Measurements from ENCODE around the gene MXRA7.

DNA sequence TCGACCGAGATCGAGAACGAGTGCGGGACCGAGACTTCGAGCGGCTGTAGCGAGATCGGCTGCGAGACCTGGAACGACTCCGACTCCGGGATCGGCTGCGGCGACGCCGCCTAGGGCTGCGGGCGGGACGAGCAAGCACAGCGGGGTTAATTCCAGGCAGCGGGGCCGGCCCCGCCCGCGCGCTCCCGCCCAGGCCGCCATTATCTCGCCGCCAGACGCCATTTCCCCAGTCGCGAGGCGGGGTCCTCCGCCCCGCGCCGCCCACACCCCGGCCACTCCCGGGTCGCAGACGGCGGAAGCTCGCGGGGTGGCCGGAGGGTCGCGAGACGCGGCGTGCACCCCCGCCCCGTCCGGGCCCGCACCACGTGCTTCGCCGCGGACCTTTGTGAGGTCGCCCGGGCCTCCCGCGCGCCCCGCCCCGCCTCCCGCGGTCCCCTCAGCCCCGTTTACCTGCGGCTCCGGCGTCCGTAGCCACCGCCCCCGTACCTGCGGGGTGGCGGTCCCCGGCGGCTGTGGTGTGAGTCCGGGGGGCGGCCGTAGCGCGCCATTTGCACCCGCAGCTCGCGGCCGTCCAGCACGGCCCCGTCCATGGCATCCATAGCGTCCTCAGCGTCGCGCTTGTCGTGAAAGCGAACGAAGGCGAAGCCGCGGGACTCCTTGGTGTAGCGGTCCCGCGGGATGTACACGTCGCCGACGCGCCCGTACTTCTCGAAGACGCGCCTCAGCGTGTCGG is 25.8 kb upstream of the MXRA7 start:
- TF ChIP-seq, protein P1, sequence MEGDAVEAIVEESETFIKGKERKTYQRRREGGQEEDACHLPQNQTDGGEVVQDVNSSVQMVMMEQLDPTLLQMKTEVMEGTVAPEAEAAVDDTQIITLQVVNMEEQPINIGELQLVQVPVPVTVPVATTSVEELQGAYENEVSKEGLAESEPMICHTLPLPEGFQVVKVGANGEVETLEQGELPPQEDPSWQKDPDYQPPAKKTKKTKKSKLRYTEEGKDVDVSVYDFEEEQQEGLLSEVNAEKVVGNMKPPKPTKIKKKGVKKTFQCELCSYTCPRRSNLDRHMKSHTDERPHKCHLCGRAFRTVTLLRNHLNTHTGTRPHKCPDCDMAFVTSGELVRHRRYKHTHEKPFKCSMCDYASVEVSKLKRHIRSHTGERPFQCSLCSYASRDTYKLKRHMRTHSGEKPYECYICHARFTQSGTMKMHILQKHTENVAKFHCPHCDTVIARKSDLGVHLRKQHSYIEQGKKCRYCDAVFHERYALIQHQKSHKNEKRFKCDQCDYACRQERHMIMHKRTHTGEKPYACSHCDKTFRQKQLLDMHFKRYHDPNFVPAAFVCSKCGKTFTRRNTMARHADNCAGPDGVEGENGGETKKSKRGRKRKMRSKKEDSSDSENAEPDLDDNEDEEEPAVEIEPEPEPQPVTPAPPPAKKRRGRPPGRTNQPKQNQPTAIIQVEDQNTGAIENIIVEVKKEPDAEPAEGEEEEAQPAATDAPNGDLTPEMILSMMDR (IDR thresholded peaks at IDR 0.05) = no peak
- TF ChIP-seq EZH2 (IDR thresholded peaks at IDR 0.05; ENCODE audit: borderline replicate concordance, insufficient read depth, low read depth, low read length, poor library complexity, severe bottlenecking) = no peak

Measured in B cell (primary cell).